ENCODE measurements around the gene UBE2S.

The UBE2S gene

GRCh38 chr19:55384920-55385723 lies 22.5 kb downstream of the UBE2S start:
- DNase-seq (ENCODE audit: low spot score) = peak; percentile 75
- peak; percentile 64 for FAIRE-seq

GRCh38 chr19:55384131-55384919 lies 23.3 kb downstream of the UBE2S start, which contains the start of gene TMEM238:
TMEM238 (minus strand) TSS chr19:55384292; CDS start chr19:55384259, 33 bp downstream.
- DNase-seq (ENCODE audit: low spot score) = no peak
- FAIRE-seq = no peak

- DNase-seq (ENCODE audit: low spot score) (no peak), FAIRE-seq (no peak)
These were observed 24.1 kb downstream of the UBE2S start for GRCh38 chr19:55383279-55384130.

GRCh38 chr19:55382522-55383054 lies 25.0 kb downstream of the UBE2S start:
- FAIRE-seq = no peak
- DNase-seq (ENCODE audit: low spot score) = no peak

GRCh38 chr19:55382013-55382412 lies 25.6 kb downstream of the UBE2S start:
- no peak for FAIRE-seq
- DNase-seq (ENCODE audit: low spot score) = no peak

- DNase-seq (ENCODE audit: low spot score) = no peak
- no peak for FAIRE-seq
These were observed 28.4 kb downstream of the UBE2S start for GRCh38 chr19:55379174-55379573.

- no peak for DNase-seq (ENCODE audit: low spot score)
These were observed 30.0 kb downstream of the UBE2S start for GRCh38 chr19:55377356-55378131.

GRCh38 chr19:55376241-55376933 lies 31.2 kb downstream of the UBE2S start, which contains the start of gene TMEM190:
TMEM190 (plus strand) TSS chr19:55376826; CDS start chr19:55376854, 28 bp downstream.
- DNase-seq (ENCODE audit: low spot score) = no peak
- no peak for FAIRE-seq

More at GRCh38 chr19:55377356-55378131, 30.0 kb downstream of the UBE2S start:
- no peak for FAIRE-seq

GRCh38 chr19:55373993-55374757 lies 33.4 kb downstream of the UBE2S start:
- DNase-seq (ENCODE audit: low spot score) (peak; percentile 73), FAIRE-seq (no peak)

- DNase-seq (ENCODE audit: low spot score) (no peak), FAIRE-seq (no peak)
These were observed 34.1 kb downstream of the UBE2S start for GRCh38 chr19:55373306-55373992.

- DNase-seq (ENCODE audit: low spot score) = peak; percentile 73
- no peak for FAIRE-seq
These were observed 35.1 kb downstream of the UBE2S start for GRCh38 chr19:55372316-55373081.

GRCh38 chr19:55370305-55370988 lies 37.1 kb downstream of the UBE2S start, which contains the start of gene IL11:
IL11 (minus strand) TSS chr19:55370463; CDS start chr19:55370310, 153 bp downstream.
- DNase-seq (ENCODE audit: low spot score) (peak; percentile 75), FAIRE-seq (no peak)

GRCh38 chr19:55369653-55370304 lies 37.8 kb downstream of the UBE2S start:
- FAIRE-seq = no peak
- peak; percentile 48 for DNase-seq (ENCODE audit: low spot score)

- DNase-seq (ENCODE audit: low spot score) (no peak), FAIRE-seq (no peak)
These were observed 38.7 kb downstream of the UBE2S start for GRCh38 chr19:55368701-55369563.

GRCh38 chr19:55368106-55368505 lies 39.5 kb downstream of the UBE2S start:
- FAIRE-seq = no peak
- no peak for DNase-seq (ENCODE audit: low spot score)

All from RCC 7860 (cell line).